Osteoblast (primary cell): ENCODE data around the gene ANKH. TPM values are rescaled to one million over a fixed set of nuclear protein-coding genes. Genes with fewer than 3 reads are reported as not detected.
A peak's percentile ranks its signal among the peaks of the same experiment; 100 is the strongest.

ENCODE experiments used
- DNase-seq: peaks from one replicate; pipeline ENCODE4 v3.0.0; 2011; ENCODE audit warnings: low spot score, mixed read lengths; ENCODE audit not compliant: insufficient read length; ENCODE audit errors: missing footprints
- H2AFZ ChIP-seq: 2 replicates; pipeline ENCODE4 v1.6.0; 2011; ENCODE audit warnings: mild to moderate bottlenecking, low read length
- H3K27ac ChIP-seq: 2 replicates; pipeline ENCODE4 v1.5.1; 2011; ENCODE audit warnings: mild to moderate bottlenecking, low read depth, low read length, moderate library complexity
- H3K27me3 ChIP-seq: 2 replicates; pipeline ENCODE4 v1.6.0; 2012; ENCODE audit warnings: mild to moderate bottlenecking, control low read depth, inconsistent platforms, low read length, moderate library complexity; ENCODE audit not compliant: insufficient read depth
- H3K36me3 ChIP-seq: 2 replicates; pipeline ENCODE4 v1.5.1; 2011; ENCODE audit warnings: mild to moderate bottlenecking, low read length, control low read depth, moderate library complexity; ENCODE audit not compliant: insufficient read depth
- H3K4me1 ChIP-seq: 2 replicates; pipeline ENCODE4 v1.5.1; 2011; ENCODE audit warnings: mild to moderate bottlenecking, low read length, control low read depth, moderate library complexity; ENCODE audit not compliant: insufficient read depth
- H3K4me2 ChIP-seq: 2 replicates; pipeline ENCODE4 v1.6.0; 2011; ENCODE audit warnings: mild to moderate bottlenecking, low read length; ENCODE audit not compliant: insufficient read depth
- H3K4me3 ChIP-seq: fragments of 200-600 bp; sonication (generic); 3 replicates; pipeline ENCODE4 v1.5.1; 2012; ENCODE audit warnings: mild to moderate bottlenecking, low read length, inconsistent platforms; ENCODE audit not compliant: insufficient read depth
- H3K79me2 ChIP-seq: 2 replicates; pipeline ENCODE4 v1.6.0; 2012; ENCODE audit warnings: mild to moderate bottlenecking, low read length, control low read depth, inconsistent platforms; ENCODE audit not compliant: insufficient read depth
- H3K9me3 ChIP-seq: 2 replicates; pipeline ENCODE4 v1.5.1; 2011; ENCODE audit warnings: low read depth, low read length, control low read depth
- H4K20me1 ChIP-seq: 2 replicates; pipeline ENCODE4 v1.6.0; 2012; ENCODE audit warnings: mild to moderate bottlenecking, low read length, control low read depth; ENCODE audit not compliant: insufficient read depth
- total RNA-seq: library from RNA; depleted of rRNA; stranded (reverse); fragments of >200 nt; gene quantifications from 2 replicates; pipeline ENCODE4 v1.2.3, GENCODE V29; 2012
- TF ChIP-seq, protein P1 (sequence below): IDR thresholded peaks from 2 replicates; pipeline ENCODE4 v1.5.1; 2011; ENCODE audit warnings: mild to moderate bottlenecking, low read depth, low read length, moderate library complexity; ENCODE audit errors: extremely low read depth

The ANKH gene
- total RNA-seq, 1 donor: 125 TPM

DNA sequence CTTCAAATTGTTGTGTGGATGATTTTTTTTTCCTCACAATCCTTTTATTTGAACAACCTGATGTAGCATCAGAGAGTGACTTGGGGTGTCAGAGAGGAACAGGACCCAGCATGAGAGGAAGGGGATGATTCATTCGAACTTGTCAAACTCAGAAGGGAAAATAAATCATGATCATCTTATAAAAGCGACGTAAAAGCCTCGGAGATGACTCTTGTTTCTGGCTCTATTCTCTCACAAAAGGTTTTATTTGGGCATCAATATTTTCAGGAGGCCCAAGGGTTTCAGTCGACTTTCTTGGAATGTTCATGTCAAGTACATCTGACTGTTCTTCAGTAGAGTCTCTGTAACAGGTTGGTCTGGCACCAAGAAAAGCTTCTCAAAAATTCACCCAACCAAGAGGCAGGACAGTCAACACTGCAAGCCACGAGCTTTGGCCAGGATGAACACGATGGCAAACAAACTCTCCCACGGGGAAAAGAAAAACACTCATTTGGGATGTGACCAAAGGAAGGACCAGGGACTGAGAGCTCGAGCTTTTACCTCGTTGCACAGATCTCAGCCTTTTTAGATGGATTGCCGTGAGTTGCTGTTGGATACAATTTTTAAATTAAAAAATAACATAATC, 55.1 kb downstream of the ANKH start:
- Histone ChIP-seq H4K20me1 (no peaks in the 10 kb centered on the region), H3K27me3 (no peaks in the 10 kb centered on the region), H3K36me3 (peaks cover 12% of the 10 kb centered on the region), H3K27ac (peak overlapping the region; percentile 94), H3K9me3 (no peaks in the 10 kb centered on the region), H3K4me3 (peak overlapping the region; percentile 8), H3K4me1 (peaks cover 59% of the 10 kb centered on the region), H3K4me2 (peak overlapping the region; percentile 62), H3K79me2 (peaks cover 79% of the 10 kb centered on the region), H2AFZ (no peak overlapping the region)
- DNase-seq: no peak
- TF ChIP-seq, protein P1, sequence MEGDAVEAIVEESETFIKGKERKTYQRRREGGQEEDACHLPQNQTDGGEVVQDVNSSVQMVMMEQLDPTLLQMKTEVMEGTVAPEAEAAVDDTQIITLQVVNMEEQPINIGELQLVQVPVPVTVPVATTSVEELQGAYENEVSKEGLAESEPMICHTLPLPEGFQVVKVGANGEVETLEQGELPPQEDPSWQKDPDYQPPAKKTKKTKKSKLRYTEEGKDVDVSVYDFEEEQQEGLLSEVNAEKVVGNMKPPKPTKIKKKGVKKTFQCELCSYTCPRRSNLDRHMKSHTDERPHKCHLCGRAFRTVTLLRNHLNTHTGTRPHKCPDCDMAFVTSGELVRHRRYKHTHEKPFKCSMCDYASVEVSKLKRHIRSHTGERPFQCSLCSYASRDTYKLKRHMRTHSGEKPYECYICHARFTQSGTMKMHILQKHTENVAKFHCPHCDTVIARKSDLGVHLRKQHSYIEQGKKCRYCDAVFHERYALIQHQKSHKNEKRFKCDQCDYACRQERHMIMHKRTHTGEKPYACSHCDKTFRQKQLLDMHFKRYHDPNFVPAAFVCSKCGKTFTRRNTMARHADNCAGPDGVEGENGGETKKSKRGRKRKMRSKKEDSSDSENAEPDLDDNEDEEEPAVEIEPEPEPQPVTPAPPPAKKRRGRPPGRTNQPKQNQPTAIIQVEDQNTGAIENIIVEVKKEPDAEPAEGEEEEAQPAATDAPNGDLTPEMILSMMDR: no peak

DNA sequence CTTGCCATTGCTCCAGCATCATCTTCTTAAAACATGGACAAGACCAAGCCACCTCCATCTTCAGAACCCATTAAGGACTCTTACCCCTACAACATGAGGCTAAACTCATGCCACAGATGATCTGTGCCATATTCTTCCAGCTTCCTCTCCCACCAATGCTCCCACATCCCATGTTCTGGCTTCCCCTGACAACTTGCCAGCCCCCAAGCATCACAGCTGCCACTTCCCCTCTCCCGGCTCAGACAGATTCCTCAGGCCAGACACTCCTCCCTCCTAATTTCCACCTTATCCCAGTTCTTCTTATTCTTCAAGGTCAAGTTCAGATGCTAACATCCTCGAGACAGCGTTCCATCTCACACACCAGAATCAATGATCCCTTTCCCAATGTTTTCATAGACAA, 57.8 kb downstream of the ANKH start:
- H4K20me1 ChIP-seq: no peaks in the 10 kb centered on the region
- no peaks in the 10 kb centered on the region for H3K27me3 ChIP-seq
- no peak for DNase-seq
- TF ChIP-seq, protein P1: no peak
- H3K4me1 ChIP-seq: peaks cover 60% of the 10 kb centered on the region
- H2AFZ ChIP-seq: no peak overlapping the region
- no peak overlapping the region for H3K4me2 ChIP-seq
- no peak overlapping the region for H3K4me3 ChIP-seq
- H3K27ac ChIP-seq: peak overlapping the region; percentile 0
- peaks cover 61% of the 10 kb centered on the region for H3K79me2 ChIP-seq
- H3K9me3 ChIP-seq: no peaks in the 10 kb centered on the region
- peaks cover 12% of the 10 kb centered on the region for H3K36me3 ChIP-seq

DNA sequence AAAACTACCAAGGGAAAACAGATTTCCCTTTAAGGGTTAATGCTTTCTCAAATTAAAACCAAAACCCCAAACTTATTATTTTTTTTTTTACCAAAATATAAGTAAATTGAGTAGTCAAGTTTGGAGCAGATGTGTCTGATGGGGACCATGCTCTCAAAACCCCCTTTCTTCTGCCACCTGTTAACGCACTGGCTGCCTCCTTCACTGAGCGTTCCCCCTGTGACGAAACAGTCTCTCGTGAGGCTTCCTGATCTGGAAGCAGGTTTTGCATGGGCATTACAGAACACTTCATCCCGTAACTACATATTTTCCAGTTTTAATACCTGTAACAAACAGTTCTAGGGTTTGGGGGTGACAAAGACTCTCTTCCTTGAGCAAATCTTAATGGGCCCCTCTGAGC, 59.4 kb downstream of the ANKH start:
- Histone ChIP-seq H3K36me3 (peaks cover 12% of the 10 kb centered on the region), H3K4me2 (no peak overlapping the region), H3K9me3 (no peaks in the 10 kb centered on the region), H2AFZ (no peak overlapping the region), H3K27ac (peak overlapping the region; percentile 98), H3K4me1 (peaks cover 57% of the 10 kb centered on the region), H3K27me3 (no peaks in the 10 kb centered on the region), H3K4me3 (no peak overlapping the region), H3K79me2 (peaks cover 64% of the 10 kb centered on the region), H4K20me1 (no peaks in the 10 kb centered on the region)
- no peak for DNase-seq
- TF ChIP-seq, protein P1: no peak

DNA sequence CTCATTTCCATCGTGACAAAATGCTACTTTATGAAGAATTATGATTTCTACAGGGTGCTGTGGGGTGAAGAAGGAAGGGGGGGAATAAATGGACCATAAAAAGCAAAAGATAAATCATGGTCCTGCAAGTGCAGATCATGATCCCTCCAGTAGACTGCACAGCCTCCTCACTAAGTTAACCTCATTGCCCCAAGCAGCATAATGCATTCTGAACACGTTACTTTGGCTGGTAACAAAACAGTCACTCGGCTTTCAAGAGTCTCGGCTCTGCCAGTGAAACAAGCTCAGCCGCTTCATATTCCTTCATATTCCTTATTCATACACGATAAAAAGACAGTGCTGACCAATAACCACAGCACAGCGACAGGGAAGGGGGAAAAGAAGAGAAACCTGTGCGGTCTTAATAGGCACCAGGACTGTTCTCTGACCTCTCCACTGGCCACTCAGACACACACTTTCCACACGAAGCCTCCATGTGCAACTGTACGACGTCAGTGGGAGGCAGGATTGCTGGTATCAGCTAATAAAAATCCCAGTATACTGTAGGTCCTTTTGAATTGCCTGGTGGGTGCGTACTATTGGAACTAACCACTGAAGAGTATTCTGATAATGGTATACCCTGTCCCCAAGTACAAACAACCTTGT, 60.5 kb downstream of the ANKH start:
- peak overlapping the region; percentile 98 for H3K27ac ChIP-seq
- peak overlapping the region; percentile 80 for H3K4me2 ChIP-seq
- peaks cover 12% of the 10 kb centered on the region for H3K36me3 ChIP-seq
- H3K4me3 ChIP-seq: no peak overlapping the region
- H2AFZ ChIP-seq: no peak overlapping the region
- DNase-seq: no peak
- no peaks in the 10 kb centered on the region for H4K20me1 ChIP-seq
- TF ChIP-seq, protein P1: no peak
- H3K79me2 ChIP-seq: peaks cover 70% of the 10 kb centered on the region
- no peaks in the 10 kb centered on the region for H3K27me3 ChIP-seq
- H3K9me3 ChIP-seq: no peaks in the 10 kb centered on the region
- peaks cover 59% of the 10 kb centered on the region for H3K4me1 ChIP-seq
